NCI-H128 (cell line): ENCODE measurements around the gene SEC61B.

Experiments
- DNase-seq: peaks from one replicate; lab custom pipeline; 2025; ENCODE audit not compliant: unreplicated experiment; lab: John Stamatoyannopoulos, UW

SEC61B gene

GRCh38 chr9:99269416-99269815, 47.3 kb downstream of the SEC61B start:
- DNase-seq = no peak

- DNase-seq = no peak
These were observed 48.4 kb downstream of the SEC61B start for GRCh38 chr9:99270491-99270890.

DNA sequence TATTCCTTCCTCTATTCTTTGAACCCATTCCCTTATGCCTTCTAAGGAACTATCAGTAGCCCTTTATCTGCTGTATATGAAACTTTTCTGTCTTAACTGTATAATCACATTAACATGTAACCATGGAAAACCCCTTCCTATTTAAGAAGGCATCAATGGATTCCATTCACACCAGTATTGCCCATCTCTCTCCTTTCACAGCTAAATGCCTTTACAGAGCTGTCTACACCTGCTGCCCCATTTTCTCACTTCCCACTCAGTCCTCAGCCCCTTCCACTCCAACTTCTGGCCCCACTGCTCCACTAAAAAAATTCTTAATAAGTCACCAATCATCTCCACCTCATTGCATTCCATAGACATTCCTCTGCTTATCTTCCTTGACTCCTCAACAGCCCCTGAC, 50.8 kb downstream of the SEC61B start:
- no peak for DNase-seq

GRCh38 chr9:99274016-99274415, 51.9 kb downstream of the SEC61B start:
- no peak for DNase-seq

DNA sequence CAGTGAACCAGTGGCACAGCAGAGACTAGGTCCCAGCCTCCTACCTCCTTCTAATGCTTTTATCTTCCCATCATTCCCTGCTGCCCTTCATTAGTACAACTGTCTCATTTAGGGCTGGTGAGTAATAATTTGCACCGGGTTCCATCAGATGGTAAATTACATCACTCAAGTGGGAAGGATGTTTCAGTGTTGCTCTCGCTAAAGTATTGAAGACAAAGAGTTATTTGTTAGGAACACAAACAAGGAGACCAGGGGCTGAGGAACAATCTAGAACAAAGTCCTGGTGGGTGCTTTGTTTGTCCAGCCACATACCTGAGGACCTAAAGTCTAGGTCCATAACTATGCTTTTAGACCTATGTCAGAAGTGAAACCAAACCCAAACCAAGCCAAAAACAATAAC, 52.4 kb downstream of the SEC61B start:
- DNase-seq = no peak
